Cerebellar cortex (tissue), 1 donor: ENCODE results near the gene UBAP1.
"Not testable (repeated sequence)": the region's sequence is repeated elsewhere in the genome, so short reads cannot be mapped to it uniquely, and the experiment has no call there.

ENCODE experiments used
- DNase-seq: peaks from one replicate; pipeline ENCODE4 v3.0.0-alpha.2; 2015; ENCODE audit warnings: low spot score

The UBAP1 gene

DNA sequence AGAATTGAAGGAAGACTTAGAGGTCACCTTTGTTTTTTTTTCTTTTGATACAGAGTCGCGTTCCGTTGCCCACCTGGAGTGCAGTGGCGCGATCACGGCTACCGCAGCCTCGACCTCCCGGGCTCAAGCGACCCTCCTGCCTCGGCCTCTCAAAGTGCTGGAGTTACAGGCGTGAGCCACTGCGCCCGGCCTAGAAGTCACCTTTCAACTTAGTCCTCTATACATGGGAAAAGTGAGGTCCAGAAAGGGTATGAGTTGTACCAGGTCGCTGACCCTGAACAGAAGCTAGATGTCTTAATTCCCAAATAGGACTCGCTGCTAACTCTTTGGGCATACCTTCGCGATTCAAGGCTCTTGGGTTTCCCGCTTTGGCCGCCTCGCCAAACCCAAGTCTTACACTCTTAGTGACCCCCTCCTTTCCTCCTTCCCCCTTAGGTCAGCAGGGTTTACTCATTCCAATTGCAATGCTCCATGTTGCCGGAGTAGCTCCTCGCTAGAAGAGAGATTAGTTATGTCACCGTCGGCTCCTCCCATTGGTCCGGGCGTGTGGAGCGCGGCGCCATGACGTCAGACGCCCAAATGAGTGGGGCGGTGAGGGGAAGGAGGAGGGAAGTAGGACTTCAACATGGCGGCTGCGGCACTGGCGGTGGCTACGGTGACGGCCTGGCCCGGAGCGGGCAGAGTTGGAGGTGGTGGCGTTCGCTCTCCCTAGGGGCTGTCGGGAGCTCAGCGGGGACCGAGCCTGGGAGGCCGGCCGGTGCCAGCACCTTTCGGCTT, at the start of gene UBAP1:
UBAP1 (plus strand) TSS at position 608 of the 777 bp plus-strand sequence. CDS start 41,872 bp downstream, outside the sequence.
- peak; percentile 99 for DNase-seq

DNA sequence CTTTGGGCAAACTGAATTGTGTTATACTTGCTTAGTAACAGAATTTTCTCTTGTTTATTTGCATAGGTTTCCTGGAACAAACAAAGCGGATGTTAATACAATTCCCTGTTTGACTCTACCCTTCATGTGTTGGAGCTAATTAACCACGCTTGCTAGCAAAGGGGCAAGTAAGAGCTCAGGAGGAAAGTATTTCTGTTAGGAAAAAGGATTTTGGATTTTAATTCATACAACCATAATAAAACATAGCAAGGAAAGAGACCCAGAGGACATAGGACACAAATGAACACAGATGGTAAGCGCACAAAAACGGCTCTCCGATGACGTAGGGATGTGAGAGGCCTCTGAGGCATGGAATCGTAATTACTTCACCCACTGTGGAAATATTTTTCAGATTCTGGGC, 47.3 kb upstream of the UBAP1 start:
- DNase-seq, result no peak

DNA sequence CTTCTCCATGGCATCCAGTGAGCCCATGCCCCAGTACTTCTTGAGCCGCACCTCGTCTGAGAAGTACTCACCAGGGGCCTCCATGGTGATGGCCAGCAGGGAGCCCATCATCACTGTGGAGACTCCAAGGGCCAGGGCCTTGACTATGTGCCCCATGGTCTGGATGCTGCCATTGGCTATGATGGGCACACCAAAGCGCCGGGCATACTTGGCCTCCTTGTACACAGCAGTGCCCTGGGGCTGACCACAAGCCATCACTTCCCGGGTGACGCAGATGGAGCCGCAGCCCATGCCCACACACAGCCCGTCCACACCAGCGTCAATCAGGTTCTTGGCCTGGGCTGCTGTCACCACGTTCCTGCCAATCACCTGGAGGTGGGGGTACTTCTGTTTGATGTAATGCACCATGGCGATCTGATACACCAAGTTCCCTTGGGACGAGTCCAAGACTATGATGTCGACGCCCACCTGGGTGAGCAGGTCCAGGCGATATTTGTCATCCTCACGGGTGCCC, 45.4 kb upstream of the UBAP1 start:
- DNase-seq, result no peak

DNA sequence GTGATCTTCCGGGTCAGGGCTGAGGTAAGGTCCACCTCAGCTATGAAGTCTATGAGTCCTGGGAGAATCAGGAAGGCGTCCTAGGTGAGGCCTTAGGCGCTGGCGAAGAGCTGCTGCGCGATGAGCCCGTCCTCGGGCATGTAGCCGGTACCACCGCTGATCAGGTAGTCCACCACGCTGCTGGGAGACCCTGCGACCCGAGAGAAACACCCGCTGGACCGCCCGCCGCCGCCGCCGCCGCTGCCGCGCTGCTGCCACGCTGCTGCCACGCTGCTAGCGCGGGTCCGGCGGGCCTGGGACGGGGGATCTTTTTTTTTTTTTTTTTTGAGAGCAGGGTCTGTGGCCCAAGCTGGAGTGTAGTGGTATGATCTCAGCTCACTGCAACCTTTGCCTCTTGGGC, 44.3 kb upstream of the UBAP1 start:
- no peak for DNase-seq

DNA sequence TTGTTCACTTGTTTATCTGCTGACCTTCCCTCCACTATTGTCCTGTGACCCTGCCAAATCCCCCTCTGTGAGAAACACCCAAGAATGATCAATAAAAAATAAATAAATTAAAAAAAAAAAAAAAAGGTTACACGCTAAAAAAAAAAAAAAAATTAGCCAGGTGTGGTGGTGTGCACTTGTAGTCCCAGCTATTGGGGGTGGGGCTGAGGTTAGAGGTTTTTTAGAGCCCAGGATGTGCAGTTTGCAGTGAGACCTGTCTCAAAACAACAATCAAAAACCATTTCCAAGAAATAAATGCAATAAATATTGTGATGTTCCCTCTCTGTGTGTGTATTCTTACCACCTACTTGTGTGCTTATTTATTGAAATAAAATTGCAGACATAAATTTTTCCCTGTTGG, 40.2 kb upstream of the UBAP1 start:
- not testable (repeated sequence) for DNase-seq

DNA sequence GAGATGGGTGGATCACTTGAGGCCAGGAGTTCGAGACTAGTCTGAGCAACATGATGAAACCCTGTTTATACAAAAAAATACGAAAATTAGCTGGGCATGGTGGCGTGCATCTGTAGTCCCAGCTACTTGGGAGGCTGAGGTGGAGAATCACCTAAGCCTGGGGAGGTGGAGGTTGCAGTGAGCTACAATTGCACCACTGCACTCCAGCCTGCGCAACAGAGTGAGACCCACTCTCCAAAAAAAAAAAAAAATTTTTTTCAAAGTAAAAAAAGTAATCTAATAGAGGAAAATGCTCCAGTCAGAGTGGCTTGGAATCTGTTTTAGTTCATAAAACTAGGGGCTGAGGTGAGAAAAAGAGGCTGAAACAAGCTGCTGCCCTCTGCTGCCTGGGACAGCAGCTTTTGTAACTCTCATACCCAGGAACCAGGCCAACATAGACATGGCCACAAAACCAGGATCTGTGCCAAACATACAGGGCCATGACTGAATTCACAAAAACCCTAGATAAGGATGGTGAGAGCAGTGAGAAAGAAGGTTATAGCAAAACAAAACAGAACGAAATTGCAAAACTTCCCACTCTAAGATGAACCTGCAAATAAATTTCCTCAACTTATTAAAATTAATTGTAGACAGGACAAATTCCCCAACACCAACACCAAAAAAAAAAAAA, 39.2 kb upstream of the UBAP1 start:
- DNase-seq, result peak; percentile 39

DNA sequence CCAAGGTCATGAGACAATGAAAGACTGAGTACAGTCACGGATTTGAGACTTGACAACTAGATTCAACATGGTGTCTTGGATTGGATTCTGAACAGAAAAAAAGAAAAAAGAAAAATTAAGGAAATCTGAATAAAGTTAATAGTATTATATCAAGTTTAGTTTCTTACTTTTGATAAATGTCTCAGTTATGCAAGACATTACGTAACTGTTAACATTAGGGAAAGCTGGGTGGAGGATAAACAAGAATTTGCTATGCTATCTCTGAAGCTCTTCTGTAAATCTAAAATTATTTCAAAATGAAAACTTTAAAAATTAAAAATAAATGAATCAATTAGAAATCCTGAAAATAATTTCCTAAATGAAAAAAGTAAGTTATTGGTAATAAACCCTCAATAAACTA, 38.0 kb upstream of the UBAP1 start:
- no peak for DNase-seq

DNA sequence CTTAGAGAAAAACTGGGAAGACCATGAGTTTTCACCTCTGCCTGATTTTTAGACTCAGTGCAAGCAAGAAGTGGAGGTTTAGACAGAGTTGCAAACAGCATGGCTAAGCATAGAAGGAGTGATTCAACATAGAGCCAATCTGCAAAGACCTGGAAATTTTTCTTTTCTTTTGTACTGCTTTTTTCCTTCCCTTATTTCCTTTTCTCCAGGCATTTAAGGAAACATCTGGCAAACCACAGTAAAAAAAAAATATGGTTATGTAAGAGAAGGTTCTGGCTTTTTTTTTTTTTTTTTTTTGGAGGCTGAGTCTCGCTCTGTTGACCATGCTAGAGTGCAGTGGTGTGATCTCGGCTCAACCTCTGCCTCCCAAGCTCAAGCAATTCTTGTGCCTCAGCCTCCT, 35.7 kb upstream of the UBAP1 start:
- DNase-seq, result no peak

DNA sequence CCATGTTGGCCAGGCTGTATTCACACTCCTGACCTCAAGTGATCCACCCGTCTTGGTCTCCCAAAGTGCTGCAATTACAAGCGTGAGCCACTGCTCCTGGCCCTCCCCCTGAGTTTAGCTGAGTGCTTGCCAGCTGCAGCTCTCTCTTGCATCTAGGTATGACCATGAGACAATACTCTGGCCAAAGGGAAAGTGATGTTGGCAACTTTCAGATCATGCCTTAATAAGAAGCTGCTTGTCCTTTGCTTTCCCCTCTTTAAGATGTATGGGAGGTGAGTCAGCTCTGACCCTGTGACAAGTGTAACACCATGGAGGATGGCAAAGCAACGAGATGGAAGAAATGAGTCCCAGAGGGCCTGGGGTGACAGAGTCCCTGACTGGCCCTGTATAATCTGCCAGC, 33.7 kb upstream of the UBAP1 start:
- DNase-seq, result no peak

DNA sequence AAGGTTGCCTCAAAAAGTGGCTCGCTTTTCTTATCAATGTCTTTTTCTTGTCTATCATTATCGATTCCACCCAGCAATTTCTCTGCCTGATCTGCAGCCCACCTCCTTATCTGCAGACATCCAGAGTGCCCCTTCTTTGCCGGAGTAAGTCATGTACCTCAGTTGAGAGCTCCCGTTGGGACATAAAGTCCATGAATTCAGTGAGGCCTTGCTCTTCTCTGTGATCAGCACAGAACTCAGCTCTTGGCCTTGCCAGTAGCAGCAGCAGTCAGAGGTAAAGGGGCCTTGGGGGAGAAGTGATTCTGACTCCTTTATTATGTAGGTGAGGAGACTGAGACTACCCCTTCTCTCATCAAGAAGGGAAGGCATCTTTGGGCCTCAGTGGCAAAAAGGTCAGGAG, 27.4 kb upstream of the UBAP1 start:
- no peak for DNase-seq

DNA sequence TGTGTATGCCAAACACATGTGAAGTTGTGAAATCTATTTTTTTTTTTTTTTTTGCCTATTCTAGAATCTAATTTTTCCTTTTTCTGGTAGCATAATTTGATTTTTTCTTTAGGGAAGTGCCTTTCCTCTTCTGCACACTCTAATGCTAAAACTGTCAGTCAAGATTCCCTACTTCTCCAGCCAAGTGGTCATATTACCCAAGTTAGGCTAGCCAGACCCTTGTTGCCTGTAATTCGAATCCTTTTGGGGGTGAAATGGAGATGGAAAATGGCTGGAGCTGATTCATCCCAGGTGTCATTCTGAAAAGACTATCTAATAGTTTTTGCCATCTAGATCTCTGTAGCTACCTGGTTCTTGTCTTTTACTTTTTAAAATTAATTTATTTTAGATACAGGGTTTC, 24.8 kb upstream of the UBAP1 start:
- DNase-seq, result no peak

DNA sequence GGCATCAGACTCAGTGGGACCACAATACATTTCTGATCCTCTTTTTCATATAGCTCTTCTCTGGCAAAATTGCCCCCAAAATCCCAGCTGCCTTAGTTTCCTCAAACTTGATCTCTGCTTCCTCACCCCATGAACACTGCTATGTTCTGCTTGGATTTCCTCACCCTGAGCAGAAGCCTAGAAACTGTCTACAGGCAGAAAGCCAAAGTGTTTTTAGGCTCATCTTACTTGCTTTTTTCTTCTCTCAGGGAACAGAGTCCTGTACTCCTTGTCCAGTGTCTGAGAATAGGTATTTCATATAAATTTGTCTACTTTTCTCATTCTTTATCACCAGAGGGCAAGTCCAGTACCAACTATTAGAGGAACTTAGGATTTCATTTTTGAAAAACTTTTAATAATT, 21.5 kb upstream of the UBAP1 start:
- no peak for DNase-seq

DNA sequence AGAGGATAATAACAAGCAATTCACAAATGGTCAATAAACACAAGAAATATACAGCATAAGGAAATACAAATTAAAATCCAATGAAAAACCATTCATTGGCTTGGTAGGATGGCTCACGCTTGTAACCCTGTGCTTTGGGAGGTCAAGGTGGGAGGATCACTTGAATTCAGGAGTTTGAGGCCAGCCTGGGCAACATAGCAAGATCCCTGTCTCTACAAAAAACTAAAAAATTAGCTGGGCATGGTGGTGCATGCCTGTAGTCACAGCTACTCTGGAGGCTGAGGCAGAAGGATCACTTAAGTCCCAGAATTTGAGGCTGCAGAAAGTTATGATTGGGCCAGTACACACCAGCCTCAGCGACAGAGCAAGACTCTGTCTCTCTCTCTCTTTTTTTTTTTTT, 20.9 kb upstream of the UBAP1 start:
- DNase-seq, result no peak

DNA sequence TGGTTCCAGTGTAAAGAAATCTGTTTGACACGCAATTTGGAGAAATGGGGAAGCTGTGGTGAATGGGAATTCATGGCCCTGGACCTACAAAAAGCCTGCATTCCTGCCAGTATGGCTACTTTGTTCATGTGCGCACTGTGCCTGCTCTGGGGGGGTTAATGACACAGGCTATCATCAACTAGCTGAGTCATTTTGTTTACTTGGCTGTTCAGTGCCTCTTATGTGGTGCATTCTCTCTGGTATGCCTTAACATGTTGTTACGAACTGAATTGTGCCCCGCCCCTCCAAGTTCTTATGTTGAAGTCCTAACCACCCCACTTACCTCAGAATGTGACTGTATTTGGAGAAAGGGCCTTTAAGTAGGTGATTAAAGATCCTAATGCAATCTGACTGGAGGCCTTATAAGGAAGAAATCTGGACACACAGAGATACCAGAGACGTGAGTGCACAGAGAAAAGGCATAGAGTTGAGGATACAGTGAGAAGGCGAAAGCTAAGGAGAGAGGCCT, 20.4 kb upstream of the UBAP1 start:
- no peak for DNase-seq

DNA sequence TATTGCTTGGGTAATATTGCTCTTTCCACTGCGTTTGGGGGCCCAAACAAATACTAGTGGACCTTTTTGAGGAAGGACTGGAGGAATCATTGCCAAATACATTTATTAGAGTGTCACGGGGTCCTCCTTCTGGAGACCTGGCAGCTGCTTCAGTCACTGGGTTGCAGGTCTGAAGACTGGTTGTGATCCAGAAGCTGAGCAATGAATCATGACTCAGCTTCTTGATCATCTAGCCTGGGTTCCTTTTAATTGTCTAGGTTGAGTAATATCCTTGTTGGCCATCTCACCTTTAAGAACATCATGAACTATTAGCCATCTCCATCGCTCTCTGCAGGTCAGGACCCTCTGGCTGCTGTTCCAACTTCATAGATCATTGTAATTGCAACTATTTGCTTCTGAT, 15.4 kb upstream of the UBAP1 start:
- no peak for DNase-seq

DNA sequence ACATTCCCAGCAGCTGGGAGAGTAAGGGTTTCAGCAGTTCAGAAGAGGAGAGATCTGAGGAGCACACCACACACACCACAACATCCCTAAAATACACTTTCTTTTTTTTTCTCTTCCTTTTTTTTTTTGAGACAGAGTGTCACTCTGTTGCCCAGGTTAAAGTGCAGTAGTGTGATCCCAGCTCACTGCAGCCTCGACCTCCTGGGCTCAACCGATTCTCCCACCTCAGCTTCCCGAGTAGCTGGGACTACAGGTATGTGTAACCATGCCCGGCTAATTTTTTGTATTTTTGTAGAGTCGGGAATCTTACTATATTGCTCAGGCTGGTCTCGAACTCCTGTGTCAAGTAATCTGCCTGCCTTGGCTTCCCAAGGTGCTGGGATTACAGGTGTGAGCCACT, 9.7 kb upstream of the UBAP1 start:
- DNase-seq, result no peak

DNA sequence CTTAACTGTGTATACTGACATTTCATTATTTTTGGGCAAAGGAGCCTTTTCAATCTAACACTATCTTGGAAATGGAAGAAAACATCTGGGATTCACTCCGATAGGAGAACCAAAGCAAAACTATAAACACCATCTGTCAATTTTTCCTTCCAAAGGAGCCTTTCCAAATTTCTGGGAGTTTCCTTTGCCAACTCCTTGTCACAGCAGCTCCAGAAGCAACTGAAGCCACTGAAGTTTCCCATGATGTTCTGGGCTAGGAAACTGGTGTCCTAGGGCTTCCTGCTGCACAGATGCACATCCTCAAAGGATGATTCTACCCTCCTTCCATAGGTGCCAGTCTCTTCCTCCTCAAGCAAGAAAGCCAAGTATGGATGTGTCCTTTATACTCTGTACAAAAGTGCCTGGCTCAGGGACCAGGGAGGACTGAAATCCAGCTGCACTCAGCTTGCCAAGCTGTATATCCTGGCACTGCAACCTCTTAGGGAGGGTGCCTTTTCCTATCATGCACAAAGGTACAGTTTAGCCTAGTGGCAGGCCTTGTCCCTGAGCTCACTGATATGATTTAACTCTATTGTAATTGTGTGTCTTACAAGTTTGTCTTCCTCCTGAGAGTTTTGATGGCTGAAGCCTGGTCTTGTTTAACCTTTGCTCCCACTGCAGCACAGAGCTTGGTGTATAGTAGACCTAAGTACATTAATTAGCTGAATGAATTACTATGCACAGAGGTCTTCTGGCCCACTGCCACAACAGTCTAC, 8.4 kb upstream of the UBAP1 start:
- DNase-seq, result no peak

DNA sequence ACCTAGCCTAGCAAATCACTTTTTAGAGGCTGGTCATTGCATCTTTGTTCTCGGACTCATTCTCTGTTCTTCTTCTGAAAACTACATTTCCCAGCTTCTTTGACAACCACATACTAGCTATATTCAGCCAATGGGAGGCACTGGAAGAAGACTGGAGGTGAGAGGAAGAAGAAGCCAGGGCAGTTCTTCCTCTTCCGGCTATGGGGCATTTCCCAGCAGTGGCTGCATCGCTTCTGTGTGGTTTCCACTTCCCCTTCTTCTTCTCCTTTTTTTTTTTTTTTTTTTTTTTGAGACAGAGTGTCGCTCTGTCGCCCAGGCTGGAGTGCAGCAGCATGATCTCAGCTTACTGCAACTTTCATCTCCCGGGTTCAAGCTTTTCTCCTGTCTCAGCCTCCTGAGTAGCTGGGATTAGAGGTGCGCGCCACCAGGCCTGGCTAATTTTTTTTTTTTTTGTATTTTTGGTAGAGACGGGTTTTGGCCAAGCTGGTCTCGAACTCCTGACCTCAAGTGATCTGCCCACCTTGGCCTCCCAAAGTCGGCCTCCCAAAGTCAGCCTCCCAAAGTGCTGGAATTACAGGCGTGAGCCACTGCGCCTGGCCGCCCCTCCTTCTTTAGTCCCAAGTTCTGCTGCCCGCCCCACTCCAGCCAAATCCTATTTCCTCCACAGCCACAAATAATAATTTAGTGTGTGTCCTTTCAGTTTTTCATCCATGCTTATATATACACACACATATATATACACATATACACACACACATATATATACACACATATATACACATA, 6.9 kb upstream of the UBAP1 start:
- no peak for DNase-seq

DNA sequence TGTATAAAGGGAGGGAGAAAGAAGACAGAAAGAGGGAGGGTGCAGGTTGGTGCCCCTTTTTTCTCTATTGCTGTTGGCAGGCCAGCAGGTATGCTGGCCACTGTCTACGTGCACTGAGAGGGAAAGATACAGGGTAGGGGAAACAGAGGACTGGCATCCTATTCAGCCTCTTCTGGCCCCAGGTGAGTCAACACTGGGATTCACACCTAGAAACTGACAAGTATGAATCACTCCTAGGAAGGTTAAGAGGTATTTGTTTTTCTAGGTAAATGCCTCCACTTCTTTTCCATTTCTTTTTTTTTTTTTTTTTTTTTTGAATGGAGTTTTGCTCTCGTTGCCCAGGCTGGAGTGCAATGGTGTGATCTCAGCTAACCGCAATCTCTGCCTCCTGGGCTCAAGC, 2.8 kb upstream of the UBAP1 start:
- no peak for DNase-seq

DNA sequence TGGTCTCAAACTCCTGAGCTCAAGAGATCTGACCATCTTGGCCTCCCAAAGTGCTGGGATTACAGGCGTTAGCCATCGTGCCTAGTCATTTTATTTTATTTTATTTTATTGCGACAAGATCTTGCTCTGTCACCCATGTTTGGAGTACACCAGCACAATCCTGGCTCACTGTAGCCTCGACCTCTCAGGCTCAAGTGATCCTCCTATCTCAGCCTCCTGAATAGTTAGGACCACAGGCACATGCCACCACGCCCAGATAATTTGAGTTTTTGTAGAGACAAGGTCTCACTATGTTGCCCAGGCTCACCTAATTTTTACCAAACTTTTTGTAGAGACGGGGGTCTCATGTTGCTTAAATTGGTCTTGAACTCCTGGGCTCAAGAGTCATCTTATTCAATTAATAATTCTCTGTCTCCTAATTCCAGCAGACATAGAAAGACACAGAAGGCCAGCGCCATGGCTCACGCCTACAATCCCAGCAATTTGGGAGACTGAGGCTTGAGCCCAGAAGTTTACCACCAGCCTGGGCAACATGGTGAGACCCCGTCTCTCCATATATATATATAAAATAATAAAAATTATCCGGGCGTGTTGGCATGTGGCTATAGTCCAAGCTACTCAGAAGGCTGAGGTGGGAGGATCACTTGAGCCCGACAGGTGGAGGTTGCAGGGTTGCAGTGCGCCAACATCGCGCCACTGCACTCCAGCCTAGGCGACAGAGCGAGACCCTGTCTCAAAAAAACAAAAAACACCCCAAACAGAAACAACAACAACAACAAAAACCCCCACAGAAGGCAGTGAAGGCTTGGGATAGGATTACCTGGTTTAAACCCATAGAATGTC, 1.0 kb upstream of the UBAP1 start:
- no peak for DNase-seq
